ENCODE results near the gene HNRNPUL1. TPM values are rescaled to one million over a fixed set of nuclear protein-coding genes. Genes with fewer than 3 reads are reported as not detected.

The HNRNPUL1 gene
- total RNA-seq, 2 donors from 2014 or later, result 76.0 to 87.3 TPM

GRCh38 chr19:41263042-41263849 is 926 bp upstream of the HNRNPUL1 start:
- H3K4me1 ChIP-seq, result peaks cover 33% of the 10 kb centered on the region
- WGBS, 2 donors, result 0% methylated on average over 34 to 46 of the region's 46 CpGs
- DNase-seq (peak; percentile 67 to 75 (median 71)), ATAC-seq (peak; percentile 12)
- peaks cover 1 to 3% of the 10 kb centered on the region in 2 donors for H3K36me3 ChIP-seq (replicated peaks in 1 of 2; ENCODE audit: insufficient read depth in 1 of 2, low read depth in 2 of 2)
- no peaks in the 10 kb centered on the region for H3K27me3 ChIP-seq
- H3K9me3 ChIP-seq, result no peaks in the 10 kb centered on the region
- H3K27ac ChIP-seq, result peak overlapping the region; percentile 89 to 99 (median 98)
- peak overlapping the region; percentile 10 to 23 for H3K4me3 ChIP-seq
- TF ChIP-seq POLR2A (IDR thresholded peaks at IDR 0.05) (peak; percentile 64 to 96 (median 95)), CTCF (IDR thresholded peaks at IDR 0.05) (no peak)
- intact Hi-C loops (cut with DNase I), result no loop called here

- TF ChIP-seq CTCF (IDR thresholded peaks at IDR 0.05) (no peak), POLR2A (IDR thresholded peaks at IDR 0.05) (peak in 2 of 3 donors; percentile 40 to 45)
- DNase-seq, result peak; percentile 50 to 61 (median 54)
- Histone ChIP-seq H3K4me1 (peaks cover 33% of the 10 kb centered on the region), H3K9me3 (no peaks in the 10 kb centered on the region), H3K27me3 (no peaks in the 10 kb centered on the region), H3K36me3 (replicated peaks in 1 of 2; ENCODE audit: insufficient read depth in 1 of 2, low read depth in 2 of 2) (peaks cover 7 to 10% of the 10 kb centered on the region in 2 donors), H3K4me3 (peak overlapping the region; percentile 71 to 85), H3K27ac (peak overlapping the region; percentile 88 to 99 (median 98))
- ATAC-seq, result no peak
- intact Hi-C loops (cut with DNase I), result no loop called here
- 0% methylated on average over 27 to 73 of the region's 75 CpGs for WGBS, 2 donors
Measured at GRCh38 chr19:41264581-41265394, 616 bp downstream of the HNRNPUL1 start.

GRCh38 chr19:41265395-41266153 is 1.4 kb downstream of the HNRNPUL1 start:
- H3K27me3 ChIP-seq, result no peaks in the 10 kb centered on the region
- no peaks in the 10 kb centered on the region for H3K9me3 ChIP-seq
- peak; percentile 10 to 20 (median 18) for DNase-seq
- no peak for ATAC-seq
- peaks cover 33% of the 10 kb centered on the region for H3K4me1 ChIP-seq
- TF ChIP-seq CTCF (IDR thresholded peaks at IDR 0.05) (no peak), POLR2A (IDR thresholded peaks at IDR 0.05) (peak in 2 of 3 donors; percentile 15 to 20)
- intact Hi-C loops (cut with DNase I), result no loop called here
- peak overlapping the region; percentile 71 to 85 for H3K4me3 ChIP-seq
- H3K27ac ChIP-seq, result peak overlapping the region; percentile 88 to 99 (median 98)
- H3K36me3 ChIP-seq (replicated peaks in 1 of 2; ENCODE audit: insufficient read depth in 1 of 2, low read depth in 2 of 2), result peaks cover 9 to 10% of the 10 kb centered on the region in 2 donors
- WGBS, 2 donors, result 5 to 11% methylated on average over 10 to 17 of the region's 17 CpGs

- 97 to 100% methylated on average over 2 of the region's 2 CpGs for WGBS, 2 donors
- H3K36me3 ChIP-seq (replicated peaks in 1 of 2; ENCODE audit: insufficient read depth in 1 of 2, low read depth in 2 of 2), result peaks cover 32 to 42% of the 10 kb centered on the region in 2 donors
- intact Hi-C loops (cut with DNase I), result no loop called here
Measured at GRCh38 chr19:41269055-41269454, 4.9 kb downstream of the HNRNPUL1 start.

More at GRCh38 chr19:41269055-41269454, 4.9 kb downstream of the HNRNPUL1 start:
- H3K27me3 ChIP-seq, result no peaks in the 10 kb centered on the region
- TF ChIP-seq CTCF (IDR thresholded peaks at IDR 0.05) (no peak), POLR2A (IDR thresholded peaks at IDR 0.05) (no peak)
- H3K4me1 ChIP-seq, result peaks cover 24% of the 10 kb centered on the region
- DNase-seq (no peak), ATAC-seq (no peak)
- H3K27ac ChIP-seq, result no peak overlapping the region
- no peaks in the 10 kb centered on the region for H3K9me3 ChIP-seq
- H3K4me3 ChIP-seq, result no peak overlapping the region

All from body of pancreas (tissue), 4 donors.